Measurements from ENCODE around the gene FJX1. TPM values are rescaled to one million over a fixed set of nuclear protein-coding genes. Genes with fewer than 3 reads are reported as not detected.

The FJX1 gene
- total RNA-seq, 1 experiment from 2014 or later, result 13.7 TPM

- Histone ChIP-seq H3K79me2 (ENCODE audit: insufficient read depth, low read length) (no peaks in the 10 kb centered on the region), H3K9me2 (ENCODE audit: insufficient read depth) (no peaks in the 10 kb centered on the region), H3K9me3 (ENCODE audit: control insufficient read depth in 1 of 2, insufficient read depth in 1 of 2, low read depth in 1 of 2, low read length in 2 of 2) (no peaks in the 10 kb centered on the region), H3K27me3 (ENCODE audit: insufficient read depth, low read length) (peaks cover 2% of the 10 kb centered on the region; the same call in 1 of the 2 replicates), H2AFZ (ENCODE audit: low read depth, low read length, poor library complexity, severe bottlenecking) (no peak overlapping the region), H3K4me3 (replicated peaks in 1 of 2; ENCODE audit: low read depth in 1 of 2, low read length in 2 of 2) (no peak overlapping the region), H3K9ac (ENCODE audit: low read length) (no peak overlapping the region), H3K4me1 (ENCODE audit: control insufficient read depth in 1 of 2, insufficient read depth in 2 of 2, low read length in 2 of 2) (peaks cover 0 to 10% of the 10 kb centered on the region in 2 experiments; a peak in 2 of 4 replicates), H3K36me3 (ENCODE audit: control insufficient read depth in 1 of 2, insufficient read depth in 2 of 2, low read length in 2 of 2) (no peaks in the 10 kb centered on the region), H4K20me1 (ENCODE audit: insufficient read depth) (no peaks in the 10 kb centered on the region), H3K27ac (ENCODE audit: low read depth, low read length) (no peak overlapping the region), H3K4me2 (ENCODE audit: low read length) (no peak overlapping the region)
- RAD21 ChIA-PET (ENCODE audit: low non-redundant PET in 1 of 2, low total read pairs in 2 of 2, uncharacterized antibody in 2 of 2, unreplicated experiment in 2 of 2), result no interaction called here
- no peak for DNase-seq (ENCODE audit: low read depth, low spot score)
- intact Hi-C loops (cut with micrococcal nuclease), result no loop called here
- POLR2A ChIA-PET, result no interaction called here
- BruUV-seq (replicated peaks), result no TSS peak
- no peak for TF ChIP-seq EGR1 (IDR thresholded peaks at IDR 0.05; ENCODE audit: low read depth)
- no peak for TF ChIP-seq MAX (IDR thresholded peaks at IDR 0.05)
- TF ChIP-seq ZFX (IDR thresholded peaks at IDR 0.05), result no peak
- TF ChIP-seq RAD21 (IDR thresholded peaks at IDR 0.05; ENCODE audit: low read depth), result no peak
- no peak for ATAC-seq
- CTCF ChIA-PET, result interaction anchor here (1.6 kb wide), 1 partner anchor 30 kb away, joined by 4 read pairs; no protein-coding TSS in a partner anchor
Measured at GRCh38 chr11:35585416-35585815, 32.8 kb upstream of the FJX1 start.

GRCh38 chr11:35586222-35586621 lies 32.0 kb upstream of the FJX1 start:
- no peak for ATAC-seq

More at GRCh38 chr11:35586222-35586621, 32.0 kb upstream of the FJX1 start:
- Histone ChIP-seq H4K20me1 (ENCODE audit: insufficient read depth) (no peaks in the 10 kb centered on the region), H3K36me3 (ENCODE audit: control insufficient read depth in 1 of 2, insufficient read depth in 2 of 2, low read length in 2 of 2) (no peaks in the 10 kb centered on the region), H3K9ac (ENCODE audit: low read length) (no peak overlapping the region), H3K4me1 (ENCODE audit: control insufficient read depth in 1 of 2, insufficient read depth in 2 of 2, low read length in 2 of 2) (peaks cover 0 to 10% of the 10 kb centered on the region in 2 experiments; a peak in 2 of 4 replicates), H3K79me2 (ENCODE audit: insufficient read depth, low read length) (no peaks in the 10 kb centered on the region), H2AFZ (ENCODE audit: low read depth, low read length, poor library complexity, severe bottlenecking) (no peak overlapping the region), H3K9me3 (ENCODE audit: control insufficient read depth in 1 of 2, insufficient read depth in 1 of 2, low read depth in 1 of 2, low read length in 2 of 2) (no peaks in the 10 kb centered on the region), H3K9me2 (ENCODE audit: insufficient read depth) (no peaks in the 10 kb centered on the region), H3K27ac (ENCODE audit: low read depth, low read length) (no peak overlapping the region), H3K27me3 (ENCODE audit: insufficient read depth, low read length) (peaks cover 7% of the 10 kb centered on the region; the same call in 1 of the 2 replicates), H3K4me2 (ENCODE audit: low read length) (no peak overlapping the region), H3K4me3 (replicated peaks in 1 of 2; ENCODE audit: low read depth in 1 of 2, low read length in 2 of 2) (no peak overlapping the region)
- DNase-seq (ENCODE audit: low read depth, low spot score), result no peak
- BruUV-seq (replicated peaks), result no TSS peak
- intact Hi-C loops (cut with micrococcal nuclease), result no loop called here
- POLR2A ChIA-PET, result no interaction called here
- RAD21 ChIA-PET (ENCODE audit: low non-redundant PET in 1 of 2, low total read pairs in 2 of 2, uncharacterized antibody in 2 of 2, unreplicated experiment in 2 of 2), result no interaction called here
- TF ChIP-seq FOSL1 (IDR thresholded peaks at IDR 0.05; ENCODE audit: low read depth) (no peak), REST (IDR thresholded peaks at IDR 0.05; ENCODE audit: low read depth) (no peak), EZH2phosphoT487 (IDR thresholded peaks at IDR 0.05; ENCODE audit: borderline replicate concordance) (no peak), SP1 (IDR thresholded peaks at IDR 0.05; ENCODE audit: low read depth) (no peak), TCF7L2 (IDR thresholded peaks at IDR 0.05; ENCODE audit: borderline replicate concordance, extremely low read depth, insufficient read depth, insufficient read length) (no peak), ATF3 (IDR thresholded peaks at IDR 0.05) (no peak), SRF (IDR thresholded peaks at IDR 0.05; ENCODE audit: low read depth) (no peak), CEBPB (IDR thresholded peaks at IDR 0.05; ENCODE audit: low read depth) (no peak), ZBTB33 (IDR thresholded peaks at IDR 0.05; ENCODE audit: extremely low read depth, insufficient replicate concordance, low read length) (no peak)
- CTCF ChIA-PET, result interaction anchor here (1.6 kb wide), 1 partner anchor 29 kb away, joined by 4 read pairs; no protein-coding TSS in a partner anchor
